DMS53 (cell line): ENCODE data around the gene ANO7.
A peak's percentile ranks its signal among the peaks of the same experiment; 100 is the strongest.

ENCODE experiments used
- DNase-seq: peaks from one replicate; lab custom pipeline; 2025; lab: John Stamatoyannopoulos, UW

The ANO7 gene, protein sequence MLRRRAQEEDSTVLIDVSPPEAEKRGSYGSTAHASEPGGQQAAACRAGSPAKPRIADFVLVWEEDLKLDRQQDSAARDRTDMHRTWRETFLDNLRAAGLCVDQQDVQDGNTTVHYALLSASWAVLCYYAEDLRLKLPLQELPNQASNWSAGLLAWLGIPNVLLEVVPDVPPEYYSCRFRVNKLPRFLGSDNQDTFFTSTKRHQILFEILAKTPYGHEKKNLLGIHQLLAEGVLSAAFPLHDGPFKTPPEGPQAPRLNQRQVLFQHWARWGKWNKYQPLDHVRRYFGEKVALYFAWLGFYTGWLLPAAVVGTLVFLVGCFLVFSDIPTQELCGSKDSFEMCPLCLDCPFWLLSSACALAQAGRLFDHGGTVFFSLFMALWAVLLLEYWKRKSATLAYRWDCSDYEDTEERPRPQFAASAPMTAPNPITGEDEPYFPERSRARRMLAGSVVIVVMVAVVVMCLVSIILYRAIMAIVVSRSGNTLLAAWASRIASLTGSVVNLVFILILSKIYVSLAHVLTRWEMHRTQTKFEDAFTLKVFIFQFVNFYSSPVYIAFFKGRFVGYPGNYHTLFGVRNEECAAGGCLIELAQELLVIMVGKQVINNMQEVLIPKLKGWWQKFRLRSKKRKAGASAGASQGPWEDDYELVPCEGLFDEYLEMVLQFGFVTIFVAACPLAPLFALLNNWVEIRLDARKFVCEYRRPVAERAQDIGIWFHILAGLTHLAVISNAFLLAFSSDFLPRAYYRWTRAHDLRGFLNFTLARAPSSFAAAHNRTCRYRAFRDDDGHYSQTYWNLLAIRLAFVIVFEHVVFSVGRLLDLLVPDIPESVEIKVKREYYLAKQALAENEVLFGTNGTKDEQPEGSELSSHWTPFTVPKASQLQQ

DNA sequence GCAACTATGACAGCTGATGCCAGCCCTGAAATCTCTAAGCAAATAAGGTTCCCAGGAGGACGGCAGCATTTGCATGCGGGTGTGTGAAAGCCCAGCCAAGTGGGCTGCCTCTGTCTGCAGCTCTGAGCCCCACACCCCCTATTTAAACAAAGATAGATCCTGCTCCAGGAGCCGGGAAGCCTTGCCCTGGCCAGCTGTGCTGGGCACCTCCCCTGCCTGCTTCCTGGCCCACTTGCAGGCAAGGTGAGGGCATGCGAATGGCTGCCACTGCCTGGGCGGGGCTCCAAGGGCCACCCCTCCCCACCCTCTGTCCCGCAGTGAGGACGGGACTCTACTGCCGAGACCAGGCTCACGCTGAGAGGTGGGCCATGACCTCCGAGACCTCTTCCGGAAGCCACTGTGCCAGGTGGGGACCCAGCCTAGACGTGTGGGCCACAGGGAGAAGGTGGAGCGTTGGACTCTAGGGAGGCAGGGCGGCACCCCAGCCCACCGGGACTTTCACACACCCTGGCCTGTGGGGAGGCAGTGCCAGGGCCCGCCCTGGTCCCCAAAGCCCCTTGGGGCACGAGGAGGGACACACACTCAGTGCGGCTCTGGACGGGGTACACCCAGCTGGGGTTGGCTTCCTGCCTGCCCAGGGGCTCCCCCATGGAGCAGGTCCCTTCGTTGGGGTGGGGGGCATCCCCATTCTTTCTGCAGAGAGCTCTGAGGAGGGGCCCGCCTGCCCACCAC, at the start of gene ANO7:
ANO7 (plus strand) TSS at position 317 of the 732 bp plus-strand sequence. CDS start 1,387 bp downstream, outside the sequence.
- peak; percentile 79 for DNase-seq

DNA sequence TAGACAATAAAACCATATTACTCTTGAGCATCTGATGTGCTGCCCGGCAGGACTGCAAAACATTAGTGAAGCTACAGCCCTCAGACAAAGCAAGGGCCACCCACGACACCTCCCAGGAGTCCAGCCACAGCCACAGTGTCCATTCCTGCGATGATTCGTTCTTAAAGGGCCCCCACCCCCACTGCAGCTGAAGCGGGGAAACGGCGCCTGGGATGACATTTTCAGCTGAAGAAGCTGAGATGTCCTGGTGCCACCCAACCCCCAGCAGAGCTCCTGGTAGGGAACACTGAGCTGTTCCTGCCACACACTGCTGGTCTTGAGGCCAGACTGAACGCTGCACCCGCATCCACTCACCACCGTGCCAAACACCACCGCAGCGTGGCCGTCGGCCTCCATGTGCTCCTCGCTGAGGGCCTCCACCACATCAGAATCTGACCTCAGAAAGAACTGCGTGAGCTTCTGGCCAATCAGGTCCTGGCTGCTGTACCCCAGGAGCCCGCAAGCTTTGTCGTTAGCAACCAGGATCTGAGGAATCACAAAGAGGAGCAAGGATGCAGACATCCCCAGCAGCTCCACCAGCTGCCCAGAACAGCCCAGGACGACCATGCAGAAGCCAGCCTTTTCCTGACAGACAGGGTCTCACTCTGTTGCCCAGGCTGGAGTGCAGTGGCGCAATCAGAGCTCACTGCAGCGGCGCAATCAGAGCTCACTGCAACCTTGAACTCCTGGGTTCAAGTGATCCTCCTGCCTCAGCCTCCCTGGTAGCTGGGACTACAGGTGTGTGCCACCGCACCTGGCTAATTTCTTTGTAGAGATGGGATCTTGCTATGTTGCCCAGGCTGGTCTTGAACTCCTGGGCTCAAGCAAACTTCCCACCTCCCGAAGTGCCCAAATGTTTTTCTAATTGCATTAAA, 48.7 kb upstream of the ANO7 start:
- DNase-seq, result no peak

DNA sequence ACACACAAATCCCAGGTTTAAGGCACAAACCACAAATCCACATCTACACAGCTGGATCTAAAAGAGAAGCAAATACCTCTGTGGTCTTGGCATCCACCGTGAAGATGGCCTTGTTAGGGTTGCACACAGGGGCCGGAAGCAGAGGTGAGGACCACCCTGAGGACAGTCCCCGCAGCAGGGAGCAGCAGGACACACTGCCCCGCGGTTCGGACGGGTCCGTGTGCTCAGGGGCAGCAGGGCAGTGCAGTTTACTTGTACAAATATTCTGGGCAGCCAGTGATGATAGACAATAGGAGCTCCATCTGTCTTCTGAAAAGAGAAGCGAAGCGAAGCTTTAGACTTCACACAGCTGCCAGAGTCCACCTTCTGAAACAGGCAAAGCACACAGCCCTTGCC, 48.0 kb upstream of the ANO7 start:
- DNase-seq, result no peak

DNA sequence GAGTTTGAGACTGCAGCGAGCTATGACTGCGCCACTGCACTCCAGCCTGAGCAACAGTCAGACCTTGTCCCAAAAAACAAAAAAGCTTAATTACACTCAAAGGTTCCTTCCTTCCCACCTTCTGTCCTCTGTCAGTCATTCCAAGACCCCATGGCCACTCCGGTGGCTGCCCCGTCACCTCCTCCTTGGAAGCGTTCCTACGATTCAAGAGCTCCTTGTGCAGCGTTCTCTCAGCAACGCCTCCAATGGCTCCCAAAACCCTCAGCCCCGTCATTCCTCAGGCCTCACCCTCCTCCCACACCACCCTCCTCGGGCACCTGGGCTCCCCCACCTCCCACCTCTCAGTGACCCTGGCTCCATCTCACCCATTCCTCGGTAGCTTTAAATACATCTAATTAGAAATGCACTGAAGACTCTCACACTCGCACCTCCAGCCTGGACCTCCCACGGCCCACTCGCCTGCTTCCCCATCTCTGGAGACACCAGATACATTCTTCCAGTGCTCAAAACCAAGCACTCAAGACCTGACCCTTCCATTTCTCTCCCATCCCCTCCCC, 47.2 kb upstream of the ANO7 start:
- no peak for DNase-seq

GRCh38 chr2:241142063-241142462, 46.4 kb upstream of the ANO7 start:
- no peak for DNase-seq

- DNase-seq, result no peak
These were observed 45.9 kb upstream of the ANO7 start for GRCh38 chr2:241142593-241142992.

GRCh38 chr2:241146286-241146685, 42.2 kb upstream of the ANO7 start:
- no peak for DNase-seq

- DNase-seq, result no peak
These were observed 41.1 kb upstream of the ANO7 start for GRCh38 chr2:241147336-241147735.

GRCh38 chr2:241148239-241148638, 40.2 kb upstream of the ANO7 start:
- DNase-seq, result peak; percentile 23

DNA sequence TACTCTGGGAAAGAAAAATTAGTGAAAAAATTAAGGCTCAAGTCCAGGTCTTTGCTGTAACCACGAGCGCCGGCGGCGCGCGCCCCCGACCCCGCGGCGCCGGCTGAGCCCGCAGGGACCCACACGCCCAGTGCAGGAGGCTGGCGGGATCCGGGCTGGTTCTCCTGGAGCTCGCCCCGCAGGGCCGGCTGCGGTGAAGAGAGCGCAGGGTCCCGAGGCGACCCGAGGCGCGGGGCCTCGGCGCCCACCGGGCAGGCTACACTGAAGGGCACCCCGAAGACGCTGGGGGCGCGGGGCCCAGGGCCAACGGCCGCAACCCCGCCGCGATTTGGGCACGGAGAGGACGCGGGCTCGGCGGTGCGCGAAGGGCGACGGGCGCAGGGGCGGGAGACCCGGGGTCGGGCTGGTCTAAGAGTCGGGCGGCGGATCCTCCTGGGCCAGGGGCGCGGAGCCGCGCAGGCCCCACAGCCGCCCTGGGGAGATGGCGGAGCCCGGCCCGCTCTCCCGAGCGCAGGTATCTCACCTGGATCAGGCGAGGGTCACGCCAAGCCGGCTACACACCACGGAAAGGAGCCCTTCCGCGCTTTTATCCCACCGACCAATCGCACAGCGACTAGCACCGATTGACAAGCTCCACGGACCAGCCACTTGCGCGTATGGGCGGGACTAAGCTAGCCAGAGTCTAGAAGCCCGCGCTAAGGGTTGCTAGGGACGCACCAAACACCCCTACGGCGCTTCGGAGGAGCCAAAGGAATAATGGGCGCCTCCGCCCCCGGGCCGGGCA, 39.4 kb upstream of the ANO7 start, which contains the start of gene PASK:
PASK (minus strand) TSS at position 582 of the 784 bp plus-strand sequence. CDS start 6,440 bp downstream, outside the sequence.
- DNase-seq, result peak; percentile 99

DNA sequence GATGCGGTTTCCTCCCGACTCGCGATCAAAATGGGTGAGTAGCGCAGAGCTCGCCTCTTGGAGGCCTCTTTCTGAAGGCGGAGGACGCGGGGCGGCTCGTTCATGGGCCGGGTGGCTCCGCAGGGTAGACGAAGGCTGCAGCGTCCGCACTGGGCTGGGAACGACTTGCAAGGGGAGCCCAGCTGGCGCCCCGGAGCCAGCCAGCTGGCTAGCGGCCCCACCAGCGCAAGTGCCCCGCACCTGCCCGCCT, 38.9 kb upstream of the ANO7 start:
- no peak for DNase-seq

GRCh38 chr2:241149925-241150659, 38.4 kb upstream of the ANO7 start, which contains the start of gene PPP1R7:
Gene PPP1R7, plus strand, starts transcription at chr2:241150467. Its CDS starts 29 bp downstream, at chr2:241150496.
- DNase-seq, result peak; percentile 97

DNA sequence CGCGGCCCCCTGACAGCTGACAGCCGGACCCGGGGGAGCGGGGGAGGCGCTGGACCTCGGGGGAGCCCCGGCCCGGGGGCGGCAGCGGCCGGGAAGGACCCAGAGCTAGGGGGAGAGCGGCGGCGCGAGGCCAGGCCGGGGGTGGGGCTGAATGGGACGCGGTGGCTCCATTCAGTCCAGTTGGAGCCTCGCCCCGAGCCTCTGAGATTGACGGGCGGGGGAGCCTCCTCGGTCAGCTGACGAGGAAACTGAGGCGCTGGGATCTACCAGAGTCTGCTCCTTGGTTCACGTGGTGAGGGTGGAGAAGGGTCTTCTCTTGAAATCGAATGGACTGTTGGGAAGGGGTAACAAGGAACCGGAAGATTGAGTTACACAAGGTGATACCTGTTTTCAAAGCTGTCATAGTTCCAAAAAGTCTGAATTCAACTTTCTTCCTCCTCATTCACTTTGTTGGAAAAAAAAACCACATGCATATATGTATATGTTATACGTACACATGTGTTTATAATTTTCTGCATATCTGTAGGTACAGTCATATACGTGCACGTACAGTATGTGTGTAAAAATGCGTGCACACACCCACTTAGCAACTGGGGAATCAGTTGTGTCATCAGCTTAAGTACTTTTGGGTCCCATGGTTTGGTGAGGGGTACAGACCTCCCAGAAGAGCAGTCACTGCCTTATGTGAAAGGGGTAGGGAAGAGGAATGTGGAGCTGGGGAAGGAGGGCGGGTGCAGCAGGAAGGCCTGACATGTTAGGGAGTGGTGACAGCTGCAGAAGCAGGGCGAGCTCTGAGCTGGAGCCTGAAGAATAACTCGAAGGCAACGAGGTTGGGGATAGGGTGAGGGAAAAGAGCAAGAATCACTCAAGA, 37.6 kb upstream of the ANO7 start:
- DNase-seq, result peak; percentile 37

- no peak for DNase-seq
These were observed 36.4 kb upstream of the ANO7 start for GRCh38 chr2:241151934-241152660.

GRCh38 chr2:241153616-241154015, 34.9 kb upstream of the ANO7 start:
- DNase-seq, result no peak

DNA sequence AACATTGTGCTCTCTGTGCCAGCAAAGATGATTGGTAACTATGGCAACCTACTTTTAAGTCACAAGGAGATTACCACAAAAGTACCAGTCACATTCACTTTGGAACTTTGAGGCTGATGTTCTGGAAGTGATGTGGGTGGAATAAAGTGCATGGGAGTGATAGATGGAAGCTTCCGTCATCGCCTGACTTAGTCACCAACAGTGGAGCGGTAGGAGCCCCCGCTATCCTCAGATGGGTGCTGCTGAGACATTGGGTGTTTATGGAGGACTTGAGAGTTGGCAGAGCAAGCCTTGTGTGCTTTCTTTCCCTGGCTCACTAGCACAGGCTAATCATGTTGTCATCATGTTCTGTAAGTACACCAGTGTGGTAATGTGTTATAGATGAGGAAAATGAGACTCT, 33.6 kb upstream of the ANO7 start:
- DNase-seq, result no peak

DNA sequence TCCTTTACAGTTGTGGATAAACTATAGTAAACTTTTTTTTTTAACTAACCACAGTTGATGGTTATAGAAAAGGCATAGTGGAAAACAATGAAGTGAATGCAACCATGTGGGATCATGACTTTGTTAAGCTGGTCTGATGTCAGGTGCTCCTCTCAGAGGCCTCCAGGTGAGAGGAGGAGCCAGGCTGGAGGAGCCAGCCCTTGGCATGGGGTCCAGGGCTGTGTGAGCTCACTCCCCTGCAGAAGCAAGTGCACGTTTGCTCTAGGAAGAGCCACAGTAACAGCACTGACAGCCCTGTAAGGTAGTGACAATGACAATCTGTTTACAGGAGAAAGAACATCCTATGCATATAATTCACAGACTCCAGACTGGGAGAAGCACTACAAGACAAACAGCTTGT, 32.5 kb upstream of the ANO7 start:
- DNase-seq, result no peak

- DNase-seq, result no peak
These were observed 31.5 kb upstream of the ANO7 start for GRCh38 chr2:241156971-241157441.
